Measurements from ENCODE around the gene EFCAB8. TPM values are rescaled to one million over a fixed set of nuclear protein-coding genes. Genes with fewer than 3 reads are reported as not detected.

EFCAB8 gene
- total RNA-seq, 2 experiments from 2014 or later = 0.24 to 0.83 TPM

DNA sequence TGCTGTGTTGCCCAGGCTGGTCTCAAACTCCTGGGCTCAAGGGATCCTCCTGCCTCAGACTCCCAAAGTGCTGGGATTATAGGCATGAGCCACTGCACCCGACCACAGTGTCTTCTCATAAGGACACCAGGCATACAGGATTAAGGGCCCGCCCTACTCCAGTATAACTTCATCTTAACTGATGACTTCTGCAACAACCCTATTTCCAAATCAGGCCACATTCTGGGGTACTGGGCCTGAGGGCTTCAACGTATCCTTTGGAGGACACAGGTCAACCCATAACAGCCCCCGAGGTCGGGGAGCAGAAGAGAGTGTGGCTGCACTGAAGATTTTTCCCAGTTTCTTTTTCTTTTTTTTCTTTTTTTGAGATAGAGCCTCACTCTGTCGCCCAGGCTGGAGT lies 105.9 kb downstream of the EFCAB8 start:
- CTCF ChIA-PET = no interaction called here

DNA sequence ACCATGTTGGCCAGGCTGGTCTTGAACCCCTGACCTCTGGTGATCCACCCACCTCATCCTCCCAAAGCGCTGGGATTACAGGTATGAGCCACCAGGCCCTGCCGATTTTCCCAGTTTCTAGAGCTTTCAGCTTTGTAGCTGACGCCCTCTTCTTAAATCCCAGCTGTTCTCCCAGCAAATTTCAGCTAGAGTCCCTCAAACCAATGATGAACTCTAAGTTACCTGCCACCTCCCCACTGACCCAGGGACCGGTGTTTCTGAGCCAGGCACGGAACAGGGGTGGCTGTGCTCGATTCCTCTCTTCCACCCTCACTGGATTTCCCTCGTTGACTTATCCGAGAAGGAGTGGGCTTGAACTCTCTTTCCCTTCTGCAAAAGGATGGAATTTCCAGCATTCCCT lies 106.4 kb downstream of the EFCAB8 start:
- H3K27me3 Mint-ChIP-seq = no peaks in the 10 kb centered on the region
- peaks cover 67% of the 10 kb centered on the region for H3K4me1 Mint-ChIP-seq (ENCODE audit: low read depth)
- no peak overlapping the region for H3K4me3 Mint-ChIP-seq
- no peaks in the 10 kb centered on the region for H3K36me3 Mint-ChIP-seq
- intact Hi-C loops (cut with micrococcal nuclease) = loop anchor here (5.0 kb wide), 1 partner anchor 608 kb away; the partner anchor contains the start of gene ASXL1
- POLR2A ChIA-PET = interaction anchor here (1.4 kb wide), 1 partner anchor 11 kb away, joined by 4 read pairs; no protein-coding TSS in a partner anchor
- H3K27ac Mint-ChIP-seq = peak overlapping the region; percentile 42
- CTCF ChIA-PET = interaction anchor here (3.2 kb wide), 1 partner anchor 19 kb away, joined by 19 read pairs; no protein-coding TSS in a partner anchor
- DNase-seq = peak; percentile 7
- no peaks in the 10 kb centered on the region for H3K9me3 Mint-ChIP-seq

More for the DNA sequence above, 105.9 kb downstream of the EFCAB8 start:
- Mint-ChIP-seq H3K4me3 (no peak overlapping the region), H3K36me3 (no peaks in the 10 kb centered on the region), H3K9me3 (no peaks in the 10 kb centered on the region), H3K27ac (no peak overlapping the region), H3K4me1 (ENCODE audit: low read depth) (peaks cover 62% of the 10 kb centered on the region), H3K27me3 (no peaks in the 10 kb centered on the region)
- POLR2A ChIA-PET = no interaction called here
- intact Hi-C loops (cut with micrococcal nuclease) = no loop called here
- no peak for DNase-seq

DNA sequence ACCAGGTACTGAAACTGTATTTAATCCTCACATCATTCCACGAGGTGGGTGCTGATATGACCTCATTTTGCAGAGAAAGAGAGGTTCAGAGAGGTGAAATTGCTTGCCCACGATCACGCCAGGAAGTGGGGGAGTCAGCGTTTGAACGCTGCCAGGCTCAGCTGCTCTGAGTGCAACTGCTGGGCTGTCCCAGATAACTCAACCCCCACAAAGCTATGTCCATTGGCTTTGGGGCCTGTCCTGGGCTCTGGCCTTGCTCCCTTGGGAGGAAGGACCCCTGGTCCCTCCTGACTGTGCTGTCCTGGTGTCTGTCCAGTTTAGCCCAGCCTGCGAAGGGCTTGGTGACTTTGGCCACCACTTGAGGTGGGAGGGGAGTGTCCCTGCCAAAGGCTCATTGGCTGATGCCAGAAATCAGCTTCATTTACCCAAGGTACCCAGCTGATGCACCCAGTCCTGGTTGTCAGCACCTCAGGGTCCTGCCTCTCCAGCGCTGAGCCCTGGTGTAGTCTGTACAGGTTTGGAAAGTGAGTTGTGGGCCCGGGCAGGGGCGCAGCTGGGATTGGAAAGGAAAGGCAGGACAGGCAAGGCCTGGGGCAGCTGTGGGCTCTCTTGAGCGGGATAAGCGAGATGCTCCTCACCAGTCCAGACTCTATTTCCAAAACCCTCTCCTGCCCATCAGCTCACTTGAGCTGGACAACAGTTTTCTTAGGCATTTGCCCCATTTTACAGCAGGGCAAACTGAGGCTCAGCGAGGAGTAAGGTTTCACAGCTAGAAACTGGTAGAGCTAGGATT lies 107.1 kb downstream of the EFCAB8 start:
- H3K27me3 Mint-ChIP-seq = no peaks in the 10 kb centered on the region
- H3K27ac Mint-ChIP-seq = peak overlapping the region; percentile 42
- intact Hi-C loops (cut with micrococcal nuclease) = loop anchor here (5.0 kb wide), 1 partner anchor 608 kb away; the partner anchor contains the start of gene ASXL1
- H3K9me3 Mint-ChIP-seq = no peaks in the 10 kb centered on the region
- H3K4me3 Mint-ChIP-seq = no peak overlapping the region
- H3K36me3 Mint-ChIP-seq = no peaks in the 10 kb centered on the region
- CTCF ChIA-PET = interaction anchor here (0.9 to 3.2 kb wide), 2 partner anchors 20 to 39 kb away, joined by 4 to 19 read pairs; partner anchors contain the start of gene SUN5
- POLR2A ChIA-PET = interaction anchor here (1.4 to 2.4 kb wide), 3 partner anchors 10 to 20 kb away, joined by 4 to 8 read pairs (median 7); no protein-coding TSS in a partner anchor
- DNase-seq = peak; percentile 60
- peaks cover 74% of the 10 kb centered on the region for H3K4me1 Mint-ChIP-seq (ENCODE audit: low read depth)

DNA sequence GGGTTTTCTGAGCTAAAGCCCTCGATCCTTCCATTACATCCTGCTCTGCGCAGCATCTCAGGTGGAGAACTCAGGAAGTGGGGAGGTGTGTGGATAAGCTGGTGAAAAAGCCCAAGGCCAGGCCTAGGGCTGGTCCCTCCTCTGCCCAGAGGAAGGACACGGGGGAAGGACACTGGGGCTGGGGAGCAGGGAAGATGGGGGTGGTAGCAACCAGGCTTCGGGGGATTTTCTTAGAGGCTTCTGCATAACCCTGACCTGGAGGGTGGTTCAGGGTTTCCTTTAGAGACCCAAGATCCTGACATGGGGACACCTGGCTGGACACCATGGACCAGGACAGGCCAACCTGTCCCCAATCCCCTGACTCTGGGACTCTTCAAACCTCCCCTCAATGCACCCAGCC lies 107.7 kb downstream of the EFCAB8 start:
- intact Hi-C loops (cut with micrococcal nuclease) = loop anchor here (5.0 kb wide), 1 partner anchor 609 kb away; the partner anchor contains the start of gene ASXL1
- Mint-ChIP-seq H3K36me3 (no peaks in the 10 kb centered on the region), H3K4me1 (ENCODE audit: low read depth) (peaks cover 75% of the 10 kb centered on the region), H3K9me3 (no peaks in the 10 kb centered on the region), H3K27ac (no peak overlapping the region), H3K27me3 (no peaks in the 10 kb centered on the region), H3K4me3 (no peak overlapping the region)
- DNase-seq = peak; percentile 9
- ChIA-PET CTCF (interaction anchor here (0.9 to 3.2 kb wide), 2 partner anchors 20 to 38 kb away, joined by 4 to 19 read pairs; partner anchors contain the start of gene SUN5), POLR2A (interaction anchor here (1.4 to 2.4 kb wide), 3 partner anchors 10 to 21 kb away, joined by 4 to 8 read pairs (median 7); no protein-coding TSS in a partner anchor)

DNA sequence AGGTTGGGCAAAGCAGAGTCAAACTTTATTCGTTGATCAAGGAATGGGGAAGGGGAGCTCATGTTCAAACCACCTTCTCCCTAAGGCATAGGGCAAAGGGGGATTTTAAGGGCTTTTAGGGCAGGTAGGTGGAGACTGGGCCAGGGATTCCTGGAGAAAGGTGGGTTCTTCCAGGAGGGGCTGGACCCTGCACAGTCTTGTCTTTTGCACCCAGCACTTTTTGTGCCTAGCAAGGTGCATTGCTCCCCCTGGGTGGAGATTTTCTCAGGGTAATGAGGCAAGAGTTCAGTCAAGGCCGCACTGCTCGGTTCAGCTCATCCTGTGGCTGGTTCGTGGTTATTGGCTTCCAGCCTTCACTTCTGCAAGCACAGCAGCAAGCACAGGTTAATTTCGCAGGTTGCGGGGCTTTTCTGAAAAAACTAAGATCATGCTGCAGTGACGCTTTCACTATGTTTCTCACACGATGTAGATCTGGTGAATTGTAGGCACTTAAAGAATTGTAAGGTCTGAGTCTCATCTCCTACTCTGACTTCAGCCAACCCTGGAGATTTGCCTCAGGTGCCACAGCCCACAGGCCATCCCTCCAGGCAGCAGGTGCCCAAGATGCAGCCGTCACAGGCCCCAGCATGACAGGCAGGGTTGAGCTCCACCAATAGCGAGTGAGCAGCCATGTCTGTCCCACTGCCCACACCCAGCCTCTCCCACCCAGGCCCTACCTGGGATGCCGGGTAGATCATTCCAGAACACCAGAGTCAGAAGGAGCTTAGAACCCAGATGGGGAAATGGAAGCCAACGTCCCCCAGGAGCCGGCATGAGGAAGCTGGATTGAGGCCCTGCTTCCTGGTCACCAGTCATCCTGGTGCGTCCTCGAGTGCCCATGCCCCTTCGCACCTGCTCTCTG lies 108.4 kb downstream of the EFCAB8 start:
- intact Hi-C loops (cut with micrococcal nuclease) = loop anchor here (5.0 kb wide), 1 partner anchor 610 kb away; the partner anchor contains the start of gene ASXL1
- peak overlapping the region; percentile 50 for H3K4me3 Mint-ChIP-seq
- peak; percentile 84 for DNase-seq
- H3K27ac Mint-ChIP-seq = no peak overlapping the region
- POLR2A ChIA-PET = interaction anchor here (1.3 to 2.4 kb wide), 4 partner anchors 9 to 147 kb away, joined by 4 to 8 read pairs (median 6); no protein-coding TSS in a partner anchor
- no peaks in the 10 kb centered on the region for H3K27me3 Mint-ChIP-seq
- H3K36me3 Mint-ChIP-seq = no peaks in the 10 kb centered on the region
- CTCF ChIA-PET = interaction anchor here (0.9 to 3.2 kb wide), 5 partner anchors 11 to 189 kb away, joined by 3 to 19 read pairs (median 4); partner anchors contain the start of gene SUN5
- no peaks in the 10 kb centered on the region for H3K9me3 Mint-ChIP-seq
- H3K4me1 Mint-ChIP-seq (ENCODE audit: low read depth) = peaks cover 72% of the 10 kb centered on the region

DNA sequence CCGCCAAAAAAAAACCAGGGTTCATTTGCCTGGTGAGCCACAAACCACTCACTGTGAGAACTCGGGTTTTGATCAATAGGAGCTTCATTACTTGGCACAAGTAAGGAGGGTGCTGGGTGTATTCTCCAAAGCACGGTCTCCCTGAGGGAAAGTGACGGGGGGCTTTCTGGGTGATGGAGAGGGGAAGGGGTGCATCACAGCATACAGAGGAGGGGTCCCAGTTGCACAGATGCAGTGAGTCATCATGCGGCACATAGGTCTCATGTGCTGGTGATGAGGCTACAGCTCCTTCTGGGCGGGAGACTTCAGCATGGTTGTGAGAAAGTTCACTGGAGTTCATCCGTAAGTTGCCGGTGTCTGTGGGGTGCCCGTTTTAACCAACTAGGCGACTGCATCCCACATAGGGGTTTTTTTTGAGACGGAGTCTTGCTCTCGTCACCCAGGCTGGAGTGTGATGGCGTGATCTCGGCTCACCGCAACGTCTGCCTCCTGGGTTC lies 109.3 kb downstream of the EFCAB8 start:
- no peaks in the 10 kb centered on the region for H3K36me3 Mint-ChIP-seq
- peak; percentile 76 for DNase-seq
- CTCF ChIA-PET = interaction anchor here (0.6 to 3.2 kb wide), 5 partner anchors 10 to 190 kb away, joined by 3 to 19 read pairs (median 4); no protein-coding TSS in a partner anchor
- H3K4me3 Mint-ChIP-seq = peak overlapping the region; percentile 50
- POLR2A ChIA-PET = interaction anchor here (1.3 to 2.4 kb wide), 4 partner anchors 8 to 147 kb away, joined by 4 to 8 read pairs (median 6); no protein-coding TSS in a partner anchor
- peaks cover 76% of the 10 kb centered on the region for H3K4me1 Mint-ChIP-seq (ENCODE audit: low read depth)
- intact Hi-C loops (cut with micrococcal nuclease) = loop anchor here (1.0 to 5.0 kb wide), 3 partner anchors 22 to 611 kb away; partner anchors contain the start of genes ASXL1 and MAPRE1
- H3K9me3 Mint-ChIP-seq = no peaks in the 10 kb centered on the region
- no peaks in the 10 kb centered on the region for H3K27me3 Mint-ChIP-seq
- no peak overlapping the region for H3K27ac Mint-ChIP-seq

DNA sequence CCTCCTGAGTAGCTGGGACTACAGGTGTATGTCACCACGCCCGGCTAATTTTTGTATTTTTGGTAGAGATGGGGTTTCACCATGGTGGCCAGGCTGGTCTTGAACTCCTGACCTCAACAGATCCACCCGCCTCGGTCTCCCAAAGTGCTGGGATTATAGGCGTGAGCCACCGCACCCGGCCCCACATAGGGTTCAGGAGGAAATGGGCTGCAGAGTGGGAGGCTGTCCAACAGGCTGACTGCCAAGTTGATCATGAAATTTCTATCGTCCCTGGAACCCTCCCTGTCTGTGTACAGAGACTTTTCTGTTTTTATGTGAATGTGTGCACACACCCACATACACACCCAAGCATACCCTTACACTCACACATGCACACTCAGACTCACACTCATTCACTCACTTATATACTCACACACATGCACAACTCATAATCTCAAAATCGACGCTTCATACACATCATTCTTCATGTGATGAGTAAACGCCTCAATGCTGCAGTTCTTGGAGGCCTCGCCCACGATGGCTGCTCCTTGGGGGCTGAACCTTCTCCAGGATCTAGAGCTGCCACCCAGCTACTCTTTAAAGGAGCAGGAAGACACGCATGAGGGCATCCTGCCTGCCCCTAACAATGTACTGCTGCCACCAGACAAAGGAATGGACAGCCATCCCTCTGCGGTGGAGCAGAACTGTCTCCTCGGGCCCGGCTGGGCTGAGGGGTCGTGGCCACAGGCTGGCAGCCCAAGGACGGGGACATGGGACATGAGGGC lies 109.9 kb downstream of the EFCAB8 start:
- no peaks in the 10 kb centered on the region for H3K36me3 Mint-ChIP-seq
- intact Hi-C loops (cut with micrococcal nuclease) = loop anchor here (1.0 to 5.0 kb wide), 3 partner anchors 22 to 611 kb away; partner anchors contain the start of genes ASXL1 and MAPRE1
- DNase-seq = peak; percentile 80
- CTCF ChIA-PET = interaction anchor here (0.6 to 3.2 kb wide), 4 partner anchors 9 to 26 kb away, joined by 3 to 19 read pairs (median 4); no protein-coding TSS in a partner anchor
- no peak overlapping the region for H3K27ac Mint-ChIP-seq
- POLR2A ChIA-PET = interaction anchor here (1.9 kb wide), 1 partner anchor 148 kb away, joined by 4 read pairs; no protein-coding TSS in a partner anchor
- H3K4me1 Mint-ChIP-seq (ENCODE audit: low read depth) = peaks cover 78% of the 10 kb centered on the region
- peak overlapping the region; percentile 10 for H3K4me3 Mint-ChIP-seq
- no peaks in the 10 kb centered on the region for H3K9me3 Mint-ChIP-seq
- no peaks in the 10 kb centered on the region for H3K27me3 Mint-ChIP-seq

DNA sequence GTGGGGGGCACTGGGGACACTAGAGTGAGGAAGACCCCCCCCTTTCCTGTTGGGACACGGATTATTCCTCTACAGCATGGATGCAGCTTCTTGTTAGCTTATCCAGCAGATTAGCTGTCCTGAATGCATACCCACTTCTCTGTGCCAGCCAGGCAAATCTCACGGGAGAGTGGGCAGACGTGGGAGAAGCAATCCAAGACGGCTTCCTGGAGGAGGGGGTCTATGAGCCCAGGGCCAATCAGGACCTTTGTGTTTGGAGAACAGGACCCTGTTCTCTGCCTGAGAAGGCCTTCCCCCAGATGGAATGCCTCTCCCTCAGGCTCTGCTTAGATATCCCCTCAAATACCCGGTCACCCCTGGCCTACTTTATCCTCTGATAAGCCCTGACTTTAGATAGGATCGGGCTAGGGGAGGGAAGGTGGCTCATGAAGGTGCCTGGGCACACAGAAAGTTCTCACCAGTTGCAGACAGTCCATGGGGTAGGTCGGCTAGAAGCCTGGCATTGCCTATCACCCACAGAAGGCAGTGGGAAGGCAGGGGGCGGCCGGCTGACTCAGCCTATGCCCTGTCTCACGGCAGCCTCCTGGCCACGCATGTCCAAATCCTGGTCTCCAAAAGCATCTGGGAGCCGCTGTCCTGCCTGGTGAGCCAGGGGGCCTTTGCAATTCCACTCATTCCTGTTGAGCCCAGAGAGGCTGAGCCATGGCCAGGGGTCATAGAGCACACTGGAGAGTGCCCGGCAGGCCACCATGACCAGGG lies 110.8 kb downstream of the EFCAB8 start:
- no peaks in the 10 kb centered on the region for H3K27me3 Mint-ChIP-seq
- peak; percentile 22 for DNase-seq
- no peak overlapping the region for H3K4me3 Mint-ChIP-seq
- H3K4me1 Mint-ChIP-seq (ENCODE audit: low read depth) = peaks cover 84% of the 10 kb centered on the region
- ChIA-PET POLR2A (no interaction called here), CTCF (interaction anchor here (1.2 kb wide), 1 partner anchor 23 kb away, joined by 3 read pairs; no protein-coding TSS in a partner anchor)
- H3K36me3 Mint-ChIP-seq = no peaks in the 10 kb centered on the region
- intact Hi-C loops (cut with micrococcal nuclease) = loop anchor here (5.0 kb wide), 1 partner anchor 612 kb away; the partner anchor contains the start of gene ASXL1
- H3K9me3 Mint-ChIP-seq = no peaks in the 10 kb centered on the region
- H3K27ac Mint-ChIP-seq = no peak overlapping the region

DNA sequence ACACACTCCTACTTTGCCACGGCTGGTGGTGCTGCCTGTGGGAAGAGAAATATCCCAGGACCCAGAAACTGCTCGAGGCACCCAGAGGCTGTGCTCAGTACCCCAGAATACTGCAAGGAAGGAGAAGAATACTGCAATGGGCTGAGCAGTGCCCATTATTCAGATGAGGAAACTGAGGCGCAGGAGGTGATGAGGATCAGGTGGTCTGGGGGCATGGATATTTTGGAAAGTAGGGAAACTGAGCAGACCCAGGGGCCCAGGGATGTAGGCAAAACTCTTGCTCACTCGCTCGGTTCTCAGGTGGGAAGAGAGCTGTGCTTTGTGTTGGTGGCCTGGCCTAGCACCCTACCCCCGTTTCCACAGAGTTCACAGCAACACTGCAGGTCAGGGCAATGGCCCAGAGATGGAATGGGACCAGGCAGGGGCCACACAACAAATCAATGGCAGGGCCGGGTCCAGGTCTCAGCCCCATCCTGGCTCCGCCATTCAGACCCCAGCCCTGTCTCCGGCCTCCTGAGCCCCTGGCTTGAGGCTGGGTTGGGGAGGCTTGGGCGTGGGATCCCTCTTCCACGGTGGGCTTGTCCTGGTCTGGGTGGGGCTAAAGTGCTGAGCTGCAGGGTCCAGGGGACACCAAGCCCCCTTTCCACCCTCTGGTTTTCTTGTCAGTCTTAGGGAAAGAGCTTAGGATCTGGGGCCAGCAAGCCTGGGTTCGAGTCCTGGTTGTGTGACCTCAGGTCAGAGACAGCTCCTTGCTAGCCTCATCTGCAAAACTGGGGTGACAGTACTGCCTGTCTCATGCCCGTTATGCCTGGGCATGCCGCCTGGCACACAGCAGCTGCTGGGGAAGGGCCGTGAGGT lies 111.6 kb downstream of the EFCAB8 start:
- intact Hi-C loops (cut with micrococcal nuclease) = no loop called here
- Mint-ChIP-seq H3K4me1 (ENCODE audit: low read depth) (peaks cover 85% of the 10 kb centered on the region), H3K4me3 (no peak overlapping the region), H3K27me3 (no peaks in the 10 kb centered on the region), H3K9me3 (peaks cover under 1% of the 10 kb centered on the region), H3K27ac (no peak overlapping the region), H3K36me3 (no peaks in the 10 kb centered on the region)
- POLR2A ChIA-PET = interaction anchor here (0.5 to 1.9 kb wide), 3 partner anchors 16 to 1133 kb away, joined by 3 to 5 read pairs (median 3); no protein-coding TSS in a partner anchor
- peak; percentile 8 for DNase-seq
- CTCF ChIA-PET = interaction anchor here (0.9 to 2.9 kb wide), 3 partner anchors 25 to 131 kb away, joined by 3 to 9 read pairs (median 7); partner anchors contain the start of gene SUN5

Data from activated CD4-positive, alpha-beta memory T cell treated with anti-CD3 and anti-CD28 coated beads for 36 hours (primary cell).